KMS-11 (cell line): ENCODE results near the gene GCSH.

ENCODE experiments used
- H2AFZ ChIP-seq: fragments of 200-600 bp; sonication (generic); 2 replicates; pipeline ENCODE4 v1.6.1; 2016; ENCODE audit warnings: antibody characterized with exemption, mixed run types, low read depth
- H3K27ac ChIP-seq: fragments of 200-600 bp; sonication (generic); 2 replicates; pipeline ENCODE4 v1.6.1; 2016; ENCODE audit warnings: mild to moderate bottlenecking, mixed run types
- H3K27me3 ChIP-seq: fragments of 200-600 bp; sonication (generic); 2 replicates; pipeline ENCODE4 v1.6.1; 2017; ENCODE audit warnings: mild to moderate bottlenecking, low read depth, mixed run types, moderate library complexity; ENCODE audit not compliant: insufficient read depth
- H3K36me3 ChIP-seq: fragments of 200-600 bp; sonication (generic); 2 replicates; pipeline ENCODE4 v1.6.1; 2017; ENCODE audit warnings: mild to moderate bottlenecking, mixed run types; ENCODE audit not compliant: insufficient read depth
- H3K4me1 ChIP-seq: fragments of 200-600 bp; sonication (generic); 2 replicates; pipeline ENCODE4 v1.6.1; 2016; ENCODE audit warnings: mild to moderate bottlenecking, low read depth, mixed run types; ENCODE audit not compliant: poor library complexity, severe bottlenecking
- H3K4me2 ChIP-seq: fragments of 200-600 bp; sonication (generic); 2 replicates; pipeline ENCODE4 v1.7.0; 2016; ENCODE audit warnings: mild to moderate bottlenecking, mixed run types
- H3K4me3 ChIP-seq: fragments of 200-600 bp; sonication (generic); IDR thresholded peaks from 2 replicates; pipeline ENCODE4 v1.6.1; 2017; ENCODE audit warnings: low read depth, low read length, mixed read lengths; ENCODE audit not compliant: insufficient read depth
- H3K79me2 ChIP-seq: fragments of 200-600 bp; sonication (generic); 2 replicates; pipeline ENCODE4 v1.6.1; 2016; ENCODE audit warnings: low read depth, mixed run types; ENCODE audit not compliant: insufficient read depth
- H3K9ac ChIP-seq: fragments of 200-600 bp; sonication (generic); 2 replicates; pipeline ENCODE4 v1.6.1; 2016; ENCODE audit warnings: mild to moderate bottlenecking, mixed run types
- H4K20me1 ChIP-seq: fragments of 200-600 bp; sonication (generic); 2 replicates; pipeline ENCODE4 v1.6.1; 2016; ENCODE audit warnings: mild to moderate bottlenecking, mixed run types; ENCODE audit not compliant: insufficient read depth
- TF ChIP-seq, protein P1 (sequence below): fragments of 200-600 bp; sonication (generic); conservative IDR thresholded peaks from 2 replicates; pipeline ENCODE4 v1.6.1; 2017; ENCODE audit warnings: low read depth, mild to moderate bottlenecking, antibody characterized with exemption, low read length, moderate library complexity, mixed read lengths

The GCSH gene

DNA sequence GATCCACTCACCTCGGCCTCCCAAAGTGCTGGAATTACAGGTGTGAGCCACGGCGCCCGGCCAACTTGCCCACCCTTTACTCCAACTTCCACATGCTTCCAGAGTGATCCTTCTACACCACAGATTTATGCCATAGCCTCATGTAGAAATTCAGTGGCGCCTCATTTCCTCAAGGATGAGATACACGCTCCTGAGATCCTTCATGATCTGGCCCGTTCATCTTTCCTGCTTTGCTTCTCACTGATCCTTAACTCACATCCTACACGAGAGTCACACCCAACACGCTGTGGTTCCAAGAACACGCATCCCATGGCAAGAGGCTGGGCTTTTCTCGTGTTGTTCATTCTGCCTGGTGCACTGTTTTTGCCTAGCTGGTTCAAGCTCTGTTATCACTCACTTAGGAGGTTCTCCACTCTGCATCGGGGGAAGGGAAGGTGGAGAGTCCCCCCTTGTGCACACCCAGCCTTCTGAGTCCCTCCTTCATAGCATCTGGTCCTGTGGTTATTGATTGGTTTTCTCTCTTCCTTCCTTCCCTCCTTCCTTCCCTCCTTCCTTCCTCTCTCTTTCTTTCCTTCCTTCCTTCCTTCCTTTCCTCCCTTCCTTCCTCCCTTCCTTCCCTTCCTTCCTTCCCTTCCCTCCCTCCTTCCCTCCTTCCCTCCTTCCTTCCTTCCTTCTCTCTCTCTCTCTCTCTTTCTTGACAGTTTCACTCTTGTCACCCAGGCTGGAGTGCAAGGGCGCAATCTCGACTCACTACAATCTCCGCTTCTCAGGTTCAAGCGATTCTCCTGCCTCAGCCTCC is 32.7 kb upstream of the GCSH start:
- Histone ChIP-seq H4K20me1 (no peaks in the 10 kb centered on the region), H3K79me2 (no peaks in the 10 kb centered on the region), H3K4me3 (no peak overlapping the region), H3K4me1 (no peaks in the 10 kb centered on the region), H3K27ac (no peak overlapping the region), H3K27me3 (no peaks in the 10 kb centered on the region), H3K36me3 (no peaks in the 10 kb centered on the region), H3K9ac (no peak overlapping the region), H3K4me2 (no peak overlapping the region), H2AFZ (no peak overlapping the region)
- TF ChIP-seq, protein P1, sequence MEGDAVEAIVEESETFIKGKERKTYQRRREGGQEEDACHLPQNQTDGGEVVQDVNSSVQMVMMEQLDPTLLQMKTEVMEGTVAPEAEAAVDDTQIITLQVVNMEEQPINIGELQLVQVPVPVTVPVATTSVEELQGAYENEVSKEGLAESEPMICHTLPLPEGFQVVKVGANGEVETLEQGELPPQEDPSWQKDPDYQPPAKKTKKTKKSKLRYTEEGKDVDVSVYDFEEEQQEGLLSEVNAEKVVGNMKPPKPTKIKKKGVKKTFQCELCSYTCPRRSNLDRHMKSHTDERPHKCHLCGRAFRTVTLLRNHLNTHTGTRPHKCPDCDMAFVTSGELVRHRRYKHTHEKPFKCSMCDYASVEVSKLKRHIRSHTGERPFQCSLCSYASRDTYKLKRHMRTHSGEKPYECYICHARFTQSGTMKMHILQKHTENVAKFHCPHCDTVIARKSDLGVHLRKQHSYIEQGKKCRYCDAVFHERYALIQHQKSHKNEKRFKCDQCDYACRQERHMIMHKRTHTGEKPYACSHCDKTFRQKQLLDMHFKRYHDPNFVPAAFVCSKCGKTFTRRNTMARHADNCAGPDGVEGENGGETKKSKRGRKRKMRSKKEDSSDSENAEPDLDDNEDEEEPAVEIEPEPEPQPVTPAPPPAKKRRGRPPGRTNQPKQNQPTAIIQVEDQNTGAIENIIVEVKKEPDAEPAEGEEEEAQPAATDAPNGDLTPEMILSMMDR: no peak

DNA sequence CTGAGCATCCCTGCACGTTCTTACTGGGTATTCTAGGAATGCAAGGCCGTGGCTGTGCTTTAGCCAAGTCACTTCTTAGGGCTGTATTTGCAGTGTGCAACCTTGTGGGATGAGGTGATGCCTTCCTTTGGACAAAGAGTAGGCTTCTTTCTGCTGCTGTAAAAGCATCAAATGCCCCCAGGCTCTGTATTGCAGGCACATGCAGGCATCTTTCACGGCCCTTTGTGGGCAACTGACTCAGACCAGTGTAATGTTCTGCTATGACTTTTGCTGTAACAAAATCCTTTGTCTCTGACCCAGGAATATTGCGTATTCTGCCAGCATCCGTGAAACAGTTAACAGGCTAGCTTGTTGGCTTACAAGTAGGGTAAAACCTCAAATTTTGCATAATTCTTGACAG is 30.9 kb upstream of the GCSH start:
- no peak overlapping the region for H3K27ac ChIP-seq
- H3K4me3 ChIP-seq: no peak overlapping the region
- no peaks in the 10 kb centered on the region for H3K79me2 ChIP-seq
- no peak overlapping the region for H3K4me2 ChIP-seq
- TF ChIP-seq, protein P1: no peak
- no peak overlapping the region for H3K9ac ChIP-seq
- H3K4me1 ChIP-seq: no peaks in the 10 kb centered on the region
- no peaks in the 10 kb centered on the region for H3K36me3 ChIP-seq
- H4K20me1 ChIP-seq: no peaks in the 10 kb centered on the region
- no peak overlapping the region for H2AFZ ChIP-seq
- no peaks in the 10 kb centered on the region for H3K27me3 ChIP-seq

DNA sequence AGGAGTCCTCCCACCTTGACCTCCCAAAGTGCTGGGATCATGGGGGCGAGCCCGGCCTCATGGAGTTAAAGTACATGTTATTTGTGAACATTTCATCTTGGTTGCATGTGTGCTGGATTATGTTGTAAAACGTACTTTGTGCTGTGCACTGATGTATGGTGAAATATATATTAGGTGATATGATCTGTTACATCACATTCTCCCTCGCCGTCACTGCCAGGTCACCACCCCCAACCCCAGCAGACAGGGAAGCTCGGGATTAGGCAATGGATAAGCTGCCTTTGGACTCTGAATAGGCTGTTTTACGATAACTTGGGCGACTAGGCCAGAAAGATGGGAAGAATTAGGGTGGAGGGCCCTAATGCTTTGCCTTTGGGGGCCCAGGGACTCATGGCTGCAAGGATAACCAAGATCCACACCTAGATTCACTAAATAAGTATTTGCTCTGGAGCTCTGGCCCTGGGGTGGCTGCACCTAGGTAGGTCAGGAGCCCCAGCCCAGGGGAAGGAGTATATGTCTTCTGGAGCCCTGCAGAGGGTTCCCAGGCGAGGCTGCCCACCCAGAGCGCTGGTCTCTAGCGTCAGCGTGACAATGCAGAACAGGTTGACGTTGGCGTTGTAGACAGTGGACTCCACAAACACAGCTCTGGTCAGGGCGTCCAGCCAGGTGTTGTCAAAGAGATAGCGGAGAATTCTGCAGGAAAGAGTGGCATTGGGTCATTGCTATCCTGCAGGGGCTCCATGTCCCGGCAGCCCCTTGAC is 27.1 kb upstream of the GCSH start:
- H3K79me2 ChIP-seq: no peaks in the 10 kb centered on the region
- H3K4me2 ChIP-seq: no peak overlapping the region
- H2AFZ ChIP-seq: no peak overlapping the region
- no peak overlapping the region for H3K27ac ChIP-seq
- no peaks in the 10 kb centered on the region for H3K36me3 ChIP-seq
- H3K4me1 ChIP-seq: no peaks in the 10 kb centered on the region
- no peak overlapping the region for H3K9ac ChIP-seq
- H3K4me3 ChIP-seq: no peak overlapping the region
- TF ChIP-seq, protein P1: no peak
- no peaks in the 10 kb centered on the region for H4K20me1 ChIP-seq
- no peaks in the 10 kb centered on the region for H3K27me3 ChIP-seq

DNA sequence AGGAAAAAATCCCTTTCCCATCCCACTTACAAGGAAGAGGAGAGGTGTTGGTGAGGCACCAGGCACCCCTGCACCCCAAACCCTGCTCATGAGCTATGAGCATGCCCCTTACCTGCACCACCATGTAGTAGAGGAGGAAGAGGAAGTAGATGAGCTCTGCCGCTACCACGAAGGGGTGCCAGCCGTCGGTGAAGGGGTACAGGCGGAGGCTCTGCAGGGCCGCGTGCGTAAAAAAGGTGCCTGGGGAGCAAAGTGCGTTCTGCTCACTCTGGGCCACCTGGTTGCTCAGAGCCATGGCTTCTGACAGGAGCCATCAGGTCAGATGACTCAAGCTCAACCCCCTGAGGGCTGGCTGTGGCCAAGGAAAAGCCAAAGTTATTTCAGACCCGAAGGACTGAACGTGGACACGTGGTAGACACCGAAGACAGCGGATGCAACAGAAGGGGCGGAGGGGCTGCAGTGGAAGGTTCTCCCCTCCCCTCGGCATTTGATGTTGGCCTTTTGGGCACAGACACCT is 25.3 kb upstream of the GCSH start:
- H4K20me1 ChIP-seq: no peaks in the 10 kb centered on the region
- TF ChIP-seq, protein P1: no peak
- no peak overlapping the region for H2AFZ ChIP-seq

More for the DNA sequence above, 25.3 kb upstream of the GCSH start:
- Histone ChIP-seq H3K27me3 (no peaks in the 10 kb centered on the region), H3K4me3 (no peak overlapping the region), H3K4me1 (no peaks in the 10 kb centered on the region), H3K4me2 (no peak overlapping the region), H3K9ac (no peak overlapping the region), H3K79me2 (no peaks in the 10 kb centered on the region), H3K36me3 (no peaks in the 10 kb centered on the region), H3K27ac (no peak overlapping the region)
